ENCODE results near the gene UVRAG.

GRCh38 chr11:75993126-75993525 lies 178.1 kb downstream of the UVRAG start:
- no peak for TF ChIP-seq EZH2 (IDR thresholded peaks at IDR 0.05)
- no peak for TF ChIP-seq POLR2AphosphoS5 (IDR thresholded peaks at IDR 0.05; ENCODE audit: borderline replicate concordance, low read depth, low read length)
